Measurements from ENCODE around the gene WNT4. TPM values are rescaled to one million over a fixed set of nuclear protein-coding genes. Genes with fewer than 3 reads are reported as not detected.
A peak's percentile ranks its signal among the peaks of the same experiment; 100 is the strongest.

The WNT4 gene
- total and polyA plus RNA-seq, 2 of the 8 experiments (the other 6 are each of a cell fraction or from before 2014, with no cell fraction given) = 1.3 to 6.6 TPM

- H4K5ac ChIP-seq (ENCODE audit: insufficient read length, low read depth, low read length) = no peak overlapping the region
- peaks cover 0 to 24% (median 16%) of the 10 kb centered on the region in 4 experiments; a peak in 6 of 7 replicates for H3K4me1 ChIP-seq (replicated peaks in 1 of 4; ENCODE audit: control insufficient read depth in 3 of 4, insufficient read depth in 4 of 4, low read length in 3 of 4)
- no peak overlapping the region for H3K4me3 ChIP-seq (ENCODE audit: extremely low read depth in 1 of 4, insufficient read depth in 2 of 4, low read depth in 3 of 4, low read length in 4 of 4)
- H3K4me2 ChIP-seq (ENCODE audit: insufficient read depth in 1 of 2, low read depth in 2 of 2, low read length in 2 of 2) = no peak overlapping the region
- CTCF ChIA-PET (ENCODE audit: partially characterized antibody) = interaction anchor here (0.5 to 3.9 kb wide), 3 partner anchors 12 to 616 kb away, joined by 3 to 25 read pairs (median 3); no protein-coding TSS in a partner anchor
- H3K56ac ChIP-seq (replicated peaks; ENCODE audit: insufficient read length, low read depth, low read length) = no peak overlapping the region
- H3K14ac ChIP-seq (ENCODE audit: insufficient read length) = no peak overlapping the region
- H2BK12ac ChIP-seq (ENCODE audit: low read depth, low read length) = no peak overlapping the region
- no peaks in the 10 kb centered on the region; a peak in 1 of 4 replicates for H3K79me2 ChIP-seq (ENCODE audit: control insufficient read depth in 1 of 2, insufficient read depth in 2 of 2, low read length in 2 of 2)
- H3K9me3 ChIP-seq (ENCODE audit: insufficient read depth in 2 of 2, low read depth in 1 of 2, low read length in 1 of 2) = no peaks in the 10 kb centered on the region
- DNase-seq (ENCODE audit: low read depth in 1 of 2, low spot score in 2 of 2) (no peak), FAIRE-seq (no peak)
- H3K36me3 ChIP-seq (ENCODE audit: control insufficient read depth in 2 of 4, insufficient read depth in 4 of 4, low read length in 3 of 4) = peaks cover 0 to 3% (median 1%) of the 10 kb centered on the region in 4 experiments; a peak in 2 of 8 replicates
- H3K27me3 ChIP-seq (replicated peaks in 1 of 4; ENCODE audit: control insufficient read depth in 3 of 4, extremely low read depth in 1 of 4, insufficient read depth in 3 of 4, low read length in 3 of 4) = no peaks in the 10 kb centered on the region
- no peak overlapping the region for H3K23ac ChIP-seq (ENCODE audit: insufficient read length)
- WGBS, 2 experiments (ENCODE audit: extremely low coverage in 1 of 2, insufficient coverage in 1 of 2, insufficient read length in 1 of 2, insufficient replicate concordance in 2 of 2, low coverage in 1 of 2, low lambda C conversion rate in 2 of 2, missing lambda C conversion rate in 1 of 2) = 93% methylated on average over 44 of the region's 44 CpGs; no CpG with 5 or more reads in 1 of the 2 experiments
- H3K18ac ChIP-seq (ENCODE audit: extremely low read depth, low read length) = no peak overlapping the region; the same call in 1 of the 2 replicates
- H2BK120ac ChIP-seq (replicated peaks; ENCODE audit: low read depth, low read length) = no peak overlapping the region
- POLR2A ChIA-PET (ENCODE audit: partially characterized antibody) = interaction anchor here (0.6 kb wide), 1 partner anchor 271 kb away, joined by 3 read pairs; no protein-coding TSS in a partner anchor
- no peaks in the 10 kb centered on the region for H3K23me2 ChIP-seq (ENCODE audit: low read depth, low read length)
- no peak overlapping the region for H4K91ac ChIP-seq (replicated peaks; ENCODE audit: insufficient read length, low read length)
- H2BK20ac ChIP-seq (ENCODE audit: low read length) = no peak overlapping the region
- peak overlapping the region; percentile 80; the same call in 1 of the 2 replicates for H4K8ac ChIP-seq (ENCODE audit: extremely low read depth, insufficient read depth, low read length)
- 0 out of 2 replicates have a peak overlapping the region, but pooled peaks have one; percentile 12 for H2BK5ac ChIP-seq (ENCODE audit: low read depth, low read length)
- H2AK5ac ChIP-seq (ENCODE audit: low read depth, low read length) = no peak overlapping the region
- no peak overlapping the region for H2AFZ ChIP-seq (ENCODE audit: low read length)
- H3K79me1 ChIP-seq (ENCODE audit: low read depth, low read length) = peaks cover 8% of the 10 kb centered on the region
- H3K4ac ChIP-seq (replicated peaks; ENCODE audit: insufficient read length, low read depth, low read length) = no peak overlapping the region
- no peak overlapping the region for H2BK15ac ChIP-seq (ENCODE audit: low read length)
- H3K27ac ChIP-seq (ENCODE audit: low read depth, low read length) = no peak overlapping the region
- H4K20me1 ChIP-seq (replicated peaks in 1 of 2; ENCODE audit: control insufficient read depth in 1 of 2, insufficient read depth in 2 of 2, low read length in 2 of 2) = peaks cover 0 to 14% of the 10 kb centered on the region in 2 experiments
- no peak overlapping the region for H3K9ac ChIP-seq (replicated peaks in 1 of 4; ENCODE audit: extremely low read depth in 1 of 4, low read depth in 3 of 4, low read length in 3 of 4)
- TF ChIP-seq ATF2 (IDR thresholded peaks at IDR 0.05; ENCODE audit: low read length) (no peak), EGR1 (IDR thresholded peaks at IDR 0.05; ENCODE audit: borderline replicate concordance, low read depth, low read length) (peak; percentile 32; the same call in 1 of the 2 replicates), POLR2AphosphoS5 (IDR thresholded peaks at IDR 0.05; ENCODE audit: low read depth, low read length) (no peak; the same call in 1 of the 2 replicates), KDM5A (IDR thresholded peaks at IDR 0.05; ENCODE audit: low read length) (no peak), CHD2 (IDR thresholded peaks at IDR 0.05; ENCODE audit: low read length) (no peak), CTCF (IDR thresholded peaks at IDR 0.05; ENCODE audit: control extremely low read depth in 1 of 3, insufficient read depth in 1 of 3, low read depth in 1 of 3, low read length in 3 of 3) (no peak)
These were observed 23.1 kb downstream of the WNT4 start for GRCh38 chr1:22119626-22120468.
